ENCODE results near the gene ABCB1. TPM values are rescaled to one million over a fixed set of nuclear protein-coding genes. Genes with fewer than 3 reads are reported as not detected.
A peak's percentile ranks its signal among the peaks of the same experiment; 100 is the strongest.

Gene ABCB1
- total RNA-seq, 6 experiments from 2014 or later: 29.4 to 68.5 (median 51.0) TPM

- H3K4me1 ChIP-seq: peaks cover 0 to 15% (median 3%) of the 10 kb centered on the region in 4 donors
- ATAC-seq (no peak), DNase-seq (no peak)
- TF ChIP-seq CTCF (IDR thresholded peaks at IDR 0.05): no peak
- TF ChIP-seq POLR2A (IDR thresholded peaks at IDR 0.05): no peak
- no peak overlapping the region for H3K4me3 ChIP-seq
- H3K27me3 ChIP-seq: no peaks in the 10 kb centered on the region
- intact Hi-C loops (cut with DNase I): no loop called here
- no peaks in the 10 kb centered on the region for H3K9me3 ChIP-seq
- WGBS (ENCODE audit: insufficient coverage, low coverage, low lambda C conversion rate, missing lambda C conversion rate): 88% methylated on average over 2 of the region's 2 CpGs
- H3K36me3 ChIP-seq: peaks cover 0 to 13% (median 13%) of the 10 kb centered on the region in 4 donors
- no peak overlapping the region for H3K27ac ChIP-seq
Measured at GRCh38 chr7:87459941-87460340, 140.7 kb downstream of the ABCB1 start.

- intact Hi-C loops (cut with DNase I): no loop called here
- Histone ChIP-seq H3K36me3 (peaks cover 0 to 20% (median 16%) of the 10 kb centered on the region in 4 donors), H3K27ac (no peak overlapping the region), H3K4me1 (no peaks in the 10 kb centered on the region), H3K4me3 (no peak overlapping the region), H3K27me3 (no peaks in the 10 kb centered on the region), H3K9me3 (no peaks in the 10 kb centered on the region)
- WGBS (ENCODE audit: insufficient coverage, low coverage, low lambda C conversion rate, missing lambda C conversion rate): 77% methylated on average over 3 of the region's 3 CpGs
- ATAC-seq: no peak
- no peak for TF ChIP-seq CTCF (IDR thresholded peaks at IDR 0.05)
- no peak for TF ChIP-seq POLR2A (IDR thresholded peaks at IDR 0.05)
- no peak for DNase-seq
Measured at GRCh38 chr7:87458148-87458547, 142.5 kb downstream of the ABCB1 start.

GRCh38 chr7:87456247-87456646 is 144.4 kb downstream of the ABCB1 start:
- Histone ChIP-seq H3K4me1 (no peaks in the 10 kb centered on the region), H3K4me3 (no peak overlapping the region), H3K27me3 (no peaks in the 10 kb centered on the region), H3K36me3 (peaks cover 0 to 26% (median 19%) of the 10 kb centered on the region in 4 donors), H3K9me3 (no peaks in the 10 kb centered on the region), H3K27ac (no peak overlapping the region)
- TF ChIP-seq CTCF (IDR thresholded peaks at IDR 0.05) (no peak), POLR2A (IDR thresholded peaks at IDR 0.05) (no peak)
- WGBS (ENCODE audit: insufficient coverage, low coverage, low lambda C conversion rate, missing lambda C conversion rate): 24% methylated on average over 1 of the region's 2 CpGs
- intact Hi-C loops (cut with DNase I): no loop called here
- peak; percentile 30 to 48 (median 40) for ATAC-seq
- DNase-seq: no peak

Other genes with a start within 250 kb of the ABCB1 start
- 100 to 1,000 TPM in 5 of 6 experiments, 10 to 100 TPM in 1; 57.2 to 189 (median 115) TPM for gene ABCB4, start 125.2 kb downstream of the ABCB1 start, total RNA-seq
- 10 to 100 TPM in 2 of 6 experiments, 1 to 10 TPM in 4; 4.2 to 11.9 (median 7.3) TPM for gene RUNDC3B, start 27.5 kb upstream of the ABCB1 start, total RNA-seq